Limb (tissue), 2 donors: ENCODE results near the gene KLF7.
"Not testable (repeated sequence)": the region's sequence is repeated elsewhere in the genome, so short reads cannot be mapped to it uniquely, and the experiment has no call there.

Experiments used
- DNase-seq, 2 donors: peaks; one replicate each; pipeline ENCODE4 v3.0.0-alpha.2; 2016; ENCODE audit errors: extremely low spot score in 2 of 2

Gene KLF7

GRCh38 chr2:207066791-207067460, 98.8 kb downstream of the KLF7 start:
- no peak for DNase-seq

- DNase-seq, result no peak
These were observed 99.6 kb downstream of the KLF7 start for GRCh38 chr2:207066166-207066565.

- no peak for DNase-seq
These were observed 101.5 kb downstream of the KLF7 start for GRCh38 chr2:207064128-207064690.

- DNase-seq, result no peak
These were observed 104.6 kb downstream of the KLF7 start for GRCh38 chr2:207061181-207061580.

GRCh38 chr2:207055257-207055656, 110.5 kb downstream of the KLF7 start:
- DNase-seq, result no peak

GRCh38 chr2:207054521-207054920, 111.2 kb downstream of the KLF7 start:
- no peak for DNase-seq

GRCh38 chr2:207051385-207051965, 114.3 kb downstream of the KLF7 start:
- no peak for DNase-seq

- no peak for DNase-seq
These were observed 116.6 kb downstream of the KLF7 start for GRCh38 chr2:207049122-207049521.

- no peak for DNase-seq
These were observed 117.3 kb downstream of the KLF7 start for GRCh38 chr2:207048416-207048815.

- DNase-seq, result no peak
These were observed 119.0 kb downstream of the KLF7 start for GRCh38 chr2:207046724-207047123.

GRCh38 chr2:207045531-207045930, 120.2 kb downstream of the KLF7 start:
- DNase-seq, result no peak

- no peak for DNase-seq
These were observed 121.1 kb downstream of the KLF7 start for GRCh38 chr2:207044379-207045362.

- DNase-seq, result no peak
These were observed 122.9 kb downstream of the KLF7 start for GRCh38 chr2:207042841-207043240.

GRCh38 chr2:207041786-207042554, 123.8 kb downstream of the KLF7 start:
- no peak for DNase-seq

- DNase-seq, result no peak
These were observed 124.5 kb downstream of the KLF7 start for GRCh38 chr2:207041279-207041678.

GRCh38 chr2:207040696-207041095, 125.1 kb downstream of the KLF7 start:
- no peak for DNase-seq

GRCh38 chr2:207039225-207039624, 126.5 kb downstream of the KLF7 start:
- DNase-seq, result no peak

- DNase-seq, result no peak
These were observed 127.4 kb downstream of the KLF7 start for GRCh38 chr2:207038299-207038698.

GRCh38 chr2:207037896-207038295, 127.9 kb downstream of the KLF7 start:
- no peak for DNase-seq

GRCh38 chr2:207037023-207037422, 128.7 kb downstream of the KLF7 start:
- not testable (repeated sequence) for DNase-seq

GRCh38 chr2:207035875-207036274, 129.9 kb downstream of the KLF7 start:
- DNase-seq, result no peak
